ENCODE measurements around the gene KAZALD1.

KAZALD1 gene

DNA sequence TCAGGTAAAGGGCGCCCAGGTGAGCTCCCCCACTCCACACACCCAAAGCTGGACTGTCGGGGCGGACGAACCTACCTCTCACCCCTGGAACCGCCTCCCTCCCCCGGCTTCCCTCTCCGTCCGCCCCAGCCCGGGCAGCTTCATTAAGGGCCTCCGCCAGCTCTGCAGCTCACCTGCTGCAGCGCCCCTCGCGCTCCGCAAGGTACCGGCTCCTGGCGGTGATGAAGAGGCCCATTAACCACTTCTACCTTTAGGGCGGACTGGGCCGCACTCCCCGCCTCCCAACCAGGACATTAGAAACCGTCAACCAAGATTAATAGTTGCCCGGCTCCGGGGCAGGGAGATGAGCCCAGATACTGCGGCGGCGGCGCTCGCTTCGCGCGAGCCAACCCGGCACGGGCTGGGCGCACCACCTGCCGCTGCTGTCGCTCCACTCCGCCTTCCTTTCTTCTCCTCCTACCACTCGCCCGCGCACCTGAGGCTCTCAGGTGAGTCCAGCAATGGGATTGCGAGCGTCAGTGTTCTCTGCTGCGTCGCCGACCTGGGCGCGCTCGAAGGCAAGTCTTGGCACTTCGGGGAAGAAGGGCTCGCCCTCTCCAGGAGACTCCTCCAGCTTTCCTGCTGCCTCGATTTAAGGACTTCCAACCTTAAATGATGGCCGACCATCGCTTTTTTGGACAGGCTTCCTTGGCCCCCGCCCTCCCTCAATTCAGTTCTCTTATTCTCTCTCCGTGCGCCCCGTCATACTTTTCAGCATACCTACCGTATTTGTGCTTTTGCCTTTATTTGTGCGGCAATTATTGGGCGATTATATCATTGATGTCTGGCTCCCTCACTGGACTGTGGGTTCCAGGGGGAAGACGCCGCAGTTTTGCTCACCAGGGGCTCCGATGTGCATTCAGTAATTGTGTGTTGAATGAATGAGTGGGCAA is 13.6 kb upstream of the KAZALD1 start:
- no peak for DNase-seq (ENCODE audit: low read depth)

DNA sequence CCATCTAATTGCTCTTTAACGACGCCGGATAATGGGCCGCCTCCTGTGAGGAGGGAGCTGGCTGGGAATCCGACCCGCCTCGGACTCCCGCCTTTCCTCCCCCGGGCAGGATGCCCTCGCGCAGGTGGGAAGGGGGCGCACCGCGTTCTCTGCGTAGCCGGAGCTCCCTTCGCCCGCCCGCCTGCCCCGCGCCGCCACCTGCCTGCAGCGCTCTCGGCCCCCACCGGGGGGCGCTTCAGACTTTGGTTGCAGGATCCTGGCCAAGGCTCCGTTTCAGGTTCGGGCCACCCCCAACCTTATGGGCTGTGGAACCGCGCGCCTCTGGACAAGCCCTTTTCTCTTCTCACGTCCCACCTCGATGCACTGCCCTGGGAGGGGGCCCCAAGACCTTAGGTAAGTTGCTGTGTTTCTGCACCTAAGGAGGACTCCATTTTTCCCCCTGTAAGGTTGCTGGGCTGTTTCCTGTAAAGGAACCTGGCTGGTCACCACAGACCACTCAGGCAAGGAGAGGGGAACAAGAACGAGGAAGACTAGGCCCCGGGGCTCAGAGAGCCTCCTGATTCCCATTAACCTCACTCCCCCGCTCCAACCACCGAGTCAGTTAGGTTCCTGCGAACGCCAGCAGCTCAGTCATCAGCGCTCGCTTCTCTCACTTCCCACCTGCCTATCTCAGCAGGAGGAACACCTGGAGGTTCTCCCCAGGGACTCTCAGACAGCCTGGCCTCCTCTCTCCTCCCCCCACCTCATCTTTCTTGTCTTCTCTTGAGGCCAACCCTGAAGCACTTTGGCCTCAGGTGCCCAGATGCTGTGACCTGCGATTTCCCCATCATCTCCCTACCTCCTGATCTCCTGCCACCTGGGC is 11.3 kb upstream of the KAZALD1 start:
- peak; percentile 70 for DNase-seq (ENCODE audit: low read depth)

DNA sequence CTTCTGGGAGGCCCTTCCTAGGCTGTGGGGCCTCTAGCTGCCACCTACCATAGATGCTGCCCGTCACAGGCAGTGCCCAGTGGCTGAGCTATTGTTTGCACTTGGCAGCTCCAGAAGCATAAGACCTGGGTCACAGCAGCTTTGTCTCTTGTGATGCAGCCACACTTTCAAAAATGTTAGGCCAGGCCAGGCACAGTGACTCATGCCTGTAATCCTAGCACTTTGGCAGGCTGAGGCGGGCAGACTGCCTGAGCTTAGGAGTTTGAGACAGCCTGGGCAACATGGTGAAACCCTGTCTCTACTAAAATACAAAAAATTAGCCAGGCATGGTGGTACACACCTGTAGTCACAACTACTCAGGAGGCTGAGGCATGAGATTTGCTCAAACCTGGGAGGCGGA is 9.5 kb upstream of the KAZALD1 start:
- no peak for DNase-seq (ENCODE audit: low read depth)

DNA sequence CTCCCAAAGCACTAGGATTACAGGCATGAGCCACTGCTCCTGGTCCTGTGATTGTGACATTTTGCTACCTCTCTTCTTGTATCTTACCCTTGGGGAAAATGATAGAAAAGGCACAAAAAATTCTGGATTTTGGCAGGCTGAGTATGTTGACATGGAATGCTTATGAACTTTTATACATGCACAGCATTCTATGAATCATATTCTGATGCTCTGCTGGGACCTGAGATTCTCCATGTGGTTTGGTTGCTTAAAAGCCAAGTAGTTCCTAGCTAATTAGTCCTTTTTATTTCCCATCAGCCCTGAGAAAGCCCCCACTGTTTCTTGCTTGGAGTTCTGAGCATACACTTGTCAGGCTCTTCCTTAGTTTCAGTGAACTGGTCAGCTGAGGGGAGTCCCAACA is 8.3 kb upstream of the KAZALD1 start:
- no peak for DNase-seq (ENCODE audit: low read depth)

DNA sequence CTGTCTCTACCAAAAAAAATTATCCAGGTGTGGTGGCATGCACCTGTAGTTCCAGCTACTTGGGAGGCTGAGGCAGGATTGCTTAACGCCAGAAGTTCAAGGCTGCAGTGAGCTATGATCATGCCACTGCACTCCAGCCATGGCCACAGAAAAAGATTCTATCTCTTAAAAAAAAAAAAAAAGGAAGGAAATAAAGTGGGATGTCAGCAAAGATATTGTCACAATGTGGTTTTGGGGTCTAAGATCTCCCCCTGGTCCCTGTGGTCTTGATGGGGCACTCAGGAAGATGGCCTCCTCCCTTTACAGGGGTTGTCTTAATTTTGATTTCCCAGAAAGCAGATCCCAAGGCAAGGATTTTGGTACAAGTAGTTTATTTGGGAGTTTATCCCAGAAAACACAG is 7.4 kb upstream of the KAZALD1 start:
- no peak for DNase-seq (ENCODE audit: low read depth)

DNA sequence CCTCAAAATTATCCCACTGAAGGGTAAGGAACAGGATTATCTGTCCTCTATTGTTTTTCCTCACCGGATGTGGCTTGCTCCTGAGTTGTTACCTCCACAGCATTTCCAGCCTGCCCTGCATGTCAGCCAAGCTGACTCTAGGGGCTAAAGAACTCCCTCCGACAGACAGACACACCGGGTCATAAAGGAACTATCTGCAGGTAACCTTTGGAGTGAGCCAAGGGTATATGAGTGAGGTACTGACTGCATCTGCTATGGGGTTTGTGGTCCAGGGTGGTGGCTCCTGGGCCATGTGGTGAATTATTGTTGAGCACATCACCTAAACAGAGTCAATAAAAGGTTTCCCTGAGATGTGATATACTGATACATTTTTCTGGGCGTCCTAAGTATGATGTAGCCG is 6.9 kb upstream of the KAZALD1 start:
- DNase-seq (ENCODE audit: low read depth), result no peak

DNA sequence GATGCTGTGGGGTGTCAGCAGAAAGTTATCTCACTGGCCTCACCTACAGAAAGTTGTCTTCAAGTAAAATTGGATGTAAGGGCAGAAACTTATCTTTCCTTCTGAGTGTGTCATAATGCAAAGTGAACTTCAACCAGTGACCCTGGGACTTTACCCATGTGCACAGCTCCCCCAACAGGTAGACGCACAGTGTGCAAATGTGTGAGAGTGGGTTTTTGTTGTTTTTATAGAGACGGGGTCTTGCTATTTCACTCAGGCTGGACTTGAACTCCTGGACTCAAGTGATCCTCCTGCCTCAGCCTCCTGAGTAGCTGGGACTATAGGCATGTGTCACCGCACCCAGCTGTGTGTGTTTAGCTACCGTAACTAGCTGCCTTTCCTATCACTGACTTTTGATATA is 6.4 kb upstream of the KAZALD1 start:
- DNase-seq (ENCODE audit: low read depth), result no peak

DNA sequence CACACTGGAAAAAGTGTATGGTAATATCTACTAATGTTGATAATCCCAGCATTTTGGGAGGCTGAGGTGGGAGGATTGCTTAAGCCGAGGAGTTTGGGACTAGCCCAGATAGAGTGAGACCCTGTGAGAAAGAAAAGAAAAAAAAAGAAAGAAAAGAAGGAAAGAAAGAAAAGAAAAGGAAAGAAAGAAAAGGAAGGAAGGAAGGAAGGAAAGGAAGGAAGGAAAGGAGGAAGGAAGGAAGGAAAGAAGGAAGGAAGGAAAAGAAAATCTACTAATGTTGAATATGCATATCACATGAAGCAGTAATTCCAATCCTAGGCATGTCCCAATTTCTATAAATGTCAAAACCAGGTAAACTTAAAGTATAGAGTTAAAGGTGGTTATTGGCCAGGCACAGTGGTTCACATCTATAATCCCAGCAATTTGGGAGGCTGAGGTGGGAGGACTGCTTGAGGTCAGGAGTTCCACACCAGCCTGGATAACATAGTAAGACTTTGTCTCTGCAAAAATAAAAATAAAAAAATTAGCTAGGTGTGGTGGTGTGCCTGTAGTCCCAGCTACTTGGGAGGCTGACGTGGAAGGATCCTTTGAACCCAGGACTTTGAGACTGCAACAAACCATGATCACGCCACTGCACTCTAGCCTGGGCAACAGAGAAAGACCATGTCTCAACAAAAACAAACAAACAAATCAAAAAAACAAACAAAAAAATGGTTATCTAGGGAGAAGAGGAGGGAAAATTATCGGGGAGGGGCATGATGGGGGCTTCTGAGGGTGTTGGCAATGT is 5.2 kb upstream of the KAZALD1 start:
- DNase-seq (ENCODE audit: low read depth), result no peak

DNA sequence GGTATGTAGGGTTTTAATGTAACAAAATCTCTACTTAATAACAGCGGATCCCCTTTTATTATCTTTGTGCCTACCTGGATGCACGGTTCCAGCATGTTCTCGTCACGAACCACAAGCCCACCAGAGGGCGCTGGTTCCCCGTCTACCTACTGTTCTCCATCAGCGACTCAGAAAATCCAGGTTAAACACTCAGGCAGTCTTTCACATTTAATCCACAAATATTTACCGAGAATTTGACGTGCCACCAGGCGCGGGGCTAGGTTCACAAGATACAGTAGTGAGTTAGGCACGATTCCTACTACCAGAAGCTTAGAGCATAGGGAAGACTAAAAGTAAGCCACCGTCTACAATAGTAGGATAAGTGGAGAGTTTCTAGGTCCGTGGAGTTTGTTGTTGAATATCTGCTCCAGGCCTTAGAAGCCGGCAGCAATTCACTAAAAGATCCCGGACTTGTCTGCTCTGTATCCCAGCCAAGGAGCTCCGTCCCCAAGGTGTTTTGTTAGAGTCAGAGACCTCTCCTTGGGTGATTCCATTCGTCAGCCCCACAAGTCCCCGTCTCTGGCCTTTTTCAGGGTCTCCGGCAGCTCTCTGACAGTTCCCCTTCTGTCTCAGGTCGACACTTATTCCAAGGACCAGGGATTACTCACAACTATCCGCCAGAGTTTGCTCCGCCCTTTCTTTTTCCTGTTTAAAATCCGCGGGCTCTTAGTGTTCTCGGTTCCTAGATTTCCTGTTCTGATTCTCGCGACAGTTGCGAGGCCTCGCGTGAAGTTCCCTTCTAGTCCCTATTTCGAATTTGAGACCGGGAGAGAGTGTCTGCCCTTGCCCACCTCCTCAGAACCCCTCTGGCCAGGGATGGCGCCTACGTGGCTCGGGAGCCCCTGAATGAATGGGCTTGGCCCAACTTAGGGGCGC is 1.5 kb upstream of the KAZALD1 start:
- DNase-seq (ENCODE audit: low read depth), result peak; percentile 83

DNA sequence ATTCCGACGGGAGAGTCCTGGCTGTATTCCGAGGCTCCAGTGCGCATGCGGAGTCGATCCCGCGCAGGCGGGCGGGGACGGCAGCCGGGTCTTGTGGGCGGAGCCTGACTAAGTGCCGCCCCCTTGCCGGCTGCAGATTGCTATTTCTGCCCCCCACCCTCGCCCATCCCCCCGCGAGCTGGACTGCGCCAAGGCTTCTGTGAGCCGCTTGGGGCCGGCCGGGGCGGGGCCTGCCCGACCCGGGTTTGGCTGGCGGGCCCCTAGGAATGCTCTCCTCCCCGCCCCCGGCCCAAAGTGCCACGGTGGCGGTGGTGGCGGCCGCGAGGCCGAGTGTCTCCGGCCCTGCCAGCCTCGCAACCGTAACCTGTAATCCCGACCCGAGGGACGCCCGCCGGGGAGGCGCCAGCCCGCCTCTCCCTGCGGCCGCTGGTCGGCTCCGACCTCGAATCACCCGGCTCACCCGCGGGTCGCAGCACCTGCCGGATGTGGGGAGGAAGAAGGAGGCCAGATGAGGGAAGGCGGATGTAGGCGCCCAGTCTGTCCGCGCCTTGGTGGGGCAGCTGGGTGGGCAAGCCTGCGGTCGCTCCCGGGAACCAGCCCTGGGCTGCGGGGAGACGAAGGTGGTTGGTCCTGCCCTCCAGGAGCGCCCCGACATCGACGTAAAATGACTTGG is 702 bp upstream of the KAZALD1 start:
- peak; percentile 82 for DNase-seq (ENCODE audit: low read depth)

DNA sequence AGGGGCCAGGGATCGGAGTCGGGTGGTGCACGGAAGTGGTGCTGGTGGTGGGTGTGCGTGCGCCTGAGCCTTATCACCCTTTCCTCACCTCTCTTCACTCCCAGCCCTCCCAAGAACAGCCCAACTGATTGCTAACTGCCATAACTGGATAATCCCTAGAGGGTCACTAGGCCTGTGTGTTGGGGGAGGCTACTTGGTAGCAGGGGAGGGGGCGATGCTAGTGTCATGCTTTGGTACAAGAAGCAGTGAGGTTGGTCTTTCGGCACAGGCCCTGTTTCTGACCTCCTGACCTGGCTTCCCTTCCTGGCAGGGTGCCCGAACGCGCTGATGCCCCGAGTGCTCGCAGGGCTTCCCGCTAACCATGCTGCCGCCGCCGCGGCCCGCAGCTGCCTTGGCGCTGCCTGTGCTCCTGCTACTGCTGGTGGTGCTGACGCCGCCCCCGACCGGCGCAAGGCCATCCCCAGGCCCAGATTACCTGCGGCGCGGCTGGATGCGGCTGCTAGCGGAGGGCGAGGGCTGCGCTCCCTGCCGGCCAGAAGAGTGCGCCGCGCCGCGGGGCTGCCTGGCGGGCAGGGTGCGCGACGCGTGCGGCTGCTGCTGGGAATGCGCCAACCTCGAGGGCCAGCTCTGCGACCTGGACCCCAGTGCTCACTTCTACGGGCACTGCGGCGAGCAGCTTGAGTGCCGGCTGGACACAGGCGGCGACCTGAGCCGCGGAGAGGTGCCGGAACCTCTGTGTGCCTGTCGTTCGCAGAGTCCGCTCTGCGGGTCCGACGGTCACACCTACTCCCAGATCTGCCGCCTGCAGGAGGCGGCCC is 652 bp downstream of the KAZALD1 start:
- DNase-seq (ENCODE audit: low read depth), result no peak

DNA sequence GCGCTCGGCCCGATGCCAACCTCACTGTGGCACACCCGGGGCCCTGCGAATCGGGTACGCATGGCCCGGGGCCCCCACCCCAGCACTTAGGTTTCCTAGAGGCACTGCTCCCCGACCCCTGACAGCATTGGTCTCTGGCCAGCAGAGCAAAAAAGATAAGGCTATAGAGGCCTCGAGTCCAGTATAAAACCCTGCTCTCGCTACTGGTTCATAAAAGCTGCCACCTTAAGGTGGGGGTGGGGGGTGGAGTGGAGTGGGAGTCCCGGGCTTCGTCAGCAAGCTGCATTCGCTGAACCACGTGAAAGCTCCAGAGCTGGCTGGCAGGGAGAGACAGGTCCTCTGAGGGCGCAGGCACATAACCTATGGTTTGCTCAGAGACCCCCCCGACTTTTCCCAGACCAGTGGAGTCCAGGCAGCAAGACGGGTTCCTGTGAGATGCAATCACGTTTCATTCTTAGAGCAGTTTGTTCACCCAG is 1.3 kb downstream of the KAZALD1 start:
- no peak for DNase-seq (ENCODE audit: low read depth)

DNA sequence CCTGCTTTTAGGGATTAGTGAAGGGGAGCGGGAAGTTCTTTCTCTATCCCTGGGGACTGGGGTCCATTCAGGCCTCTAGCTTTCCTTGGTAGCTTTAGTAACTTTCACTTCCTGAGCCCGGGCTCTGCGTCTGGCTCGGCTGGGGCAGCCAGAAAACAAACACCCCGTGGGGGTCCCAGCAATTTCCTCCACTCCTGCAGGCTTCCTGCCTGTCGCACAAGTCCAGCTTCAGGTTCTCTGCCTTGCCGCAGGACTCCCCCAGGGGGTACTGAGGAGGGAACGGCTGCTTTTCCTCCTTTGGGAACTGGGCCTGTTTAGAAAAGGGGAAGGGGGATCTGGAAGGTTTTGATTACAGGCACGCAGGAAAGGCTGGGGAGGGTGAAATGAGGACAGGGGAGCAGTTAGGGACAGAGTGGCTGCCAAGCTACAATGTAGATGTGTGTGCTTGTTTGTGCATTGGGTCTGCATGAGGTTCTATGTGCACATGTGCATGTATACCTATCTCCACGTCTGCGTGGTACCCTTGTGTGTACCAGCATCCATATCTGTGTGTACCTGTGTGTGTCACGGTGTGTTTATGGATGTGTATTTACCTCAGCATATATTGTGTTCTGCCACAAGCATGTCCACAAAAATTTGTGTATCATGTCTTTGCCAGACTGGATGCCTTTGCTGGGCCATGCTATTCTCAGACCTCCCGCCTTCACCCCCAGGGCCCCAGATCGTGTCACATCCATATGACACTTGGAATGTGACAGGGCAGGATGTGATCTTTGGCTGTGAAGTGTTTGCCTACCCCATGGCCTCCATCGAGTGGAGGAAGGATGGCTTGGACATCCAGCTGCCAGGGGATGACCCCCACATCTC is 2.0 kb downstream of the KAZALD1 start:
- DNase-seq (ENCODE audit: low read depth), result no peak

DNA sequence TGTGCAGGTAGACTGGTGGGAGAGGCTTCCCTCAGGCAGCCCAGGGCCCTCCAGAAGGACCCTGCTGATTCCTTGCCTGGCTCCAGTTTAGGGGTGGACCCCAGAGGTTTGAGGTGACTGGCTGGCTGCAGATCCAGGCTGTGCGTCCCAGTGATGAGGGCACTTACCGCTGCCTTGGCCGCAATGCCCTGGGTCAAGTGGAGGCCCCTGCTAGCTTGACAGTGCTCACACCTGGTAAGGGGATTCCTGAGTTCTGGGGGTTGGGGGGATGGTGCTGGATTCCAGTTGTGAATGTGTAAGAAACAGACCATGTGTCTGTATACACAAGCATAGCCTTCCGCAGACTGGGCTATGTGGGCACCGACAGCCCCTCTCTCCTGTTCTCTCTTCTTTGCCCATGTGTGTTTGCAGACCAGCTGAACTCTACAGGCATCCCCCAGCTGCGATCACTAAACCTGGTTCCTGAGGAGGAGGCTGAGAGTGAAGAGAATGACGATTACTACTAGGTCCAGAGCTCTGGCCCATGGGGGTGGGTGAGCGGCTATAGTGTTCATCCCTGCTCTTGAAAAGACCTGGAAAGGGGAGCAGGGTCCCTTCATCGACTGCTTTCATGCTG is 2.7 kb downstream of the KAZALD1 start:
- DNase-seq (ENCODE audit: low read depth), result no peak

DNA sequence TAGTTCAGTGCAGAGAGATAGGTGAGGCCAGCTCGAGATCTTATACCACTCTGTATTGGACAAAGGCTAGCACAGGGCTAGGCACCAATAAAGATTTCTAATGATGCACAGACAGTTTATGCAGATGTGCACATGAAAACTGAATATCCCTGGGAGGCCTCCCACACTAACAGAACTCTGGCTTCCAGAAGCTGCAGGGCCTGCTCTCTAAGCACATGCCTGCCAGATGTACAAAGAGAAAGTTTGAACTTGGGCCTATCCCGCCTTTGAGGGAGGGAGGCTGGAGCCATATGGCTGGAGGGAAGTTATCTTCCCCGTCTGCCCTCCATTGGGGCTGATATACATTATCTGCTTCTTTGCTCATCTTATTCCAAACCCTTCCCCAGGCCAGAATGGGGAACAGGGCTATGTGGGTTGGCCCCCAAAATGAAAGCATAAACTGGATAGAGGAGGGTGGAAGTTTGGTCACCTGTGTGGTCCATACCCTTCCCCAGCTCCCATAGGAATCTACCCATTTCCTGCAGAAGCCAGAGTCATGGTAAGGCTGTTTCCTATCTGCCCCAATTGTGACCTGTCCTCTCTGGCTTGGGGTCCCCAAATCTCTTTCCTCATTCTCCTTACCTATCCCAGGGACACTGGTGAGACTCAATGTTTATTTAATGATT is 3.8 kb downstream of the KAZALD1 start:
- DNase-seq (ENCODE audit: low read depth), result no peak

DNA sequence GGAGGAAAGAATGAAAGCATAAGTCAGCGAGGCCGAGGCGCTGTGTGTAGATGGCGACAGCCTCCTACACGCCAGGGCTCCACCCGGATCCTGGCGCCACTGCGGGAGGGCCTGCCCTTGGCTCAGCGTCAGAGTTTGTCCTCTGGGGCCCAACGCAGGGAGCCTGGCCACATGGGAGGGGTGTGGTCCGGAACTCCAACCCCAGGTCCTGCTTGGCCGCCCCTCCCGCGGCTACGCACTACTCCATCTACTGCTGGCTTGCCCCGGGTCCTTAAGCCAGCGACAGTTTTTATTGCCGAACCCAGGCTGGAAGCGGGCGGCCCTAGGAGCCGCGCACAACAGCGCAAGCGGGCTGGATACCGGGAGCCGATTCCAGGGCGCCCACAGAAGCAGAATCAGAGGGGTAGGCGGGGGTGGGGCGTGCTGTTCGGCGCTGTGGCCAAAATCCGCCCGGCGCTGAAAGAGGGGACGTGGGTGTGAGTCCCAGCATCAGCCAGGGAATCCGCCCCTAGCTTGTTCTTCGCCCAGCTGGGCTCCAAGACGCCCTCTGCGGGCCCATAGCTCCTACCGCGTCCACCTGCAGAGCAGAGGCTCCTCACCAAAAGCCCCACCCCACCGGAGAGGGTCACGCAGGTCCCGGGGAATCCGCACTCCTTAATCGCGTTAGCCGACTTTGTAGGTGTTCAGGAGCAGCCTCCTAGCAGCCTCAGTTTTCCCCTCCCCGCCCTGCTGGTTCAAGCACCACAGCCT is 4.5 kb downstream of the KAZALD1 start:
- no peak for DNase-seq (ENCODE audit: low read depth)

DNA sequence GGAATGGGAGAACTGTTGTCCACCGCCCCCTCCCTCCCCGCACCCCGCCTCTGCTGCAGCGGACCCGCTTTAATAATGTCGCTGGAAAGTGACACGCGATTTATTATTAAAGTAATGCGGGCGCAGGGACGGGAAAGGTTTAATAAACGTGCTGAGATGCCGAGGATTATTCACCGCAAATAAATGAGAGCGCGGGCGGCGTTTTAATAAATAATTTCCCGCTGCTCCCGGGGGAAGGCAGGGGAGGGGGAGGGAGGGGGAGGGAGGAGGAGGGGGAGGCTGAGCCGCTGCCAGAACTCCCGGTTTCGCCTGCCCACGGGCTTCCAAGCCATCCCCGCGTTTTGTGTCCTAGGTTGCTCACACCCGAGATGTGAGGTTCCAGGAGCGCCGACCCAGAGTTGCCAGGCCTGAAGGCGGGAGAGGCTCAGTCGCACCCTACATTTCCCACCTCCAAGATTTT is 5.1 kb downstream of the KAZALD1 start:
- DNase-seq (ENCODE audit: low read depth), result no peak
